GM12872 (cell line): ENCODE measurements around the gene GBF1.

Experiments
- CTCF ChIP-seq: IDR thresholded peaks from 3 replicates; pipeline ENCODE4 v1.5.1; 2011; ENCODE audit warnings: low read depth, mild to moderate bottlenecking, low read length, moderate library complexity; ENCODE audit not compliant: insufficient read depth

Gene GBF1

GRCh38 chr10:102246261-102246660 lies 929 bp downstream of the GBF1 start:
- no peak for TF ChIP-seq CTCF

GRCh38 chr10:102247734-102248133 lies 2.4 kb downstream of the GBF1 start:
- no peak for TF ChIP-seq CTCF

GRCh38 chr10:102254426-102254825 lies 9.1 kb downstream of the GBF1 start:
- TF ChIP-seq CTCF, result no peak

- no peak for TF ChIP-seq CTCF
Measured at GRCh38 chr10:102255404-102255803, 10.1 kb downstream of the GBF1 start.

GRCh38 chr10:102261196-102261595 lies 15.9 kb downstream of the GBF1 start:
- TF ChIP-seq CTCF, result no peak

GRCh38 chr10:102261842-102262241 lies 16.5 kb downstream of the GBF1 start:
- TF ChIP-seq CTCF, result no peak

GRCh38 chr10:102262744-102263370 lies 17.5 kb downstream of the GBF1 start:
- TF ChIP-seq CTCF, result no peak
